Peyer's patch (tissue), 4 donors: ENCODE data around the gene PAK2. TPM values are rescaled to one million over a fixed set of nuclear protein-coding genes. Genes with fewer than 3 reads are reported as not detected.

Experiments used
- DNase-seq, 3 donors: peaks; one replicate each; pipeline ENCODE4 v3.0.0-alpha.2; 2017 to 2019
- H3K27ac ChIP-seq, 4 donors: fragments of 200-600 bp; sonication (generic); one replicate each; pipeline ENCODE4 v1.5.1; 2016 to 2019
- H3K27me3 ChIP-seq, 2 donors: fragments of 200-600 bp; sonication (generic); one replicate each; pipeline ENCODE4 v1.5.1; 2019
- H3K36me3 ChIP-seq, 3 donors: fragments of 200-600 bp; sonication (generic); one replicate each; pipeline ENCODE4 v1.5.1; 2016 to 2019
- H3K4me1 ChIP-seq, 4 donors: fragments of 200-600 bp; sonication (generic); one replicate each; pipeline ENCODE4 v1.5.1; 2016 to 2019
- H3K4me3 ChIP-seq, 4 donors: fragments of 200-600 bp; sonication (generic); 1 replicate in 3 of 4; 2 replicates in 1 of 4; pipeline ENCODE4 v1.5.1; 2016 to 2019; ENCODE audit warnings: mild to moderate bottlenecking in 1 of 4
- H3K9me3 ChIP-seq, 4 donors: fragments of 200-600 bp; sonication (generic); one replicate each; pipeline ENCODE4 v1.5.1; 2016 to 2019; ENCODE audit warnings: mild to moderate bottlenecking in 1 of 4
- CTCF ChIP-seq, 6 experiments: fragments of 450-650 bp in 4 of 6; fragments of 200-600 bp in 2 of 6; sonication (generic) in 1 of 6; IDR thresholded peaks; one replicate each; pipeline ENCODE4 v1.5.1; 2017 to 2019; ENCODE audit warnings: antibody characterized with exemption in 6 of 6, mild to moderate bottlenecking in 3 of 6, moderate library complexity in 1 of 6
- POLR2A ChIP-seq, 2 donors: fragments of 450-650 bp; IDR thresholded peaks; one replicate each; pipeline ENCODE4 v1.5.1; 2017; ENCODE audit warnings: antibody characterized with exemption in 2 of 2, mild to moderate bottlenecking in 2 of 2, moderate library complexity in 2 of 2
- total RNA-seq, 4 donors: library from RNA; depleted of rRNA; stranded (reverse); fragments of >200 nt; gene quantifications; one replicate each; pipeline ENCODE4 v1.1.0, GENCODE V29; 2016

PAK2 gene
- total RNA-seq, 4 donors from 2014 or later = 42.9 to 65.2 (median 53.5) TPM

DNA sequence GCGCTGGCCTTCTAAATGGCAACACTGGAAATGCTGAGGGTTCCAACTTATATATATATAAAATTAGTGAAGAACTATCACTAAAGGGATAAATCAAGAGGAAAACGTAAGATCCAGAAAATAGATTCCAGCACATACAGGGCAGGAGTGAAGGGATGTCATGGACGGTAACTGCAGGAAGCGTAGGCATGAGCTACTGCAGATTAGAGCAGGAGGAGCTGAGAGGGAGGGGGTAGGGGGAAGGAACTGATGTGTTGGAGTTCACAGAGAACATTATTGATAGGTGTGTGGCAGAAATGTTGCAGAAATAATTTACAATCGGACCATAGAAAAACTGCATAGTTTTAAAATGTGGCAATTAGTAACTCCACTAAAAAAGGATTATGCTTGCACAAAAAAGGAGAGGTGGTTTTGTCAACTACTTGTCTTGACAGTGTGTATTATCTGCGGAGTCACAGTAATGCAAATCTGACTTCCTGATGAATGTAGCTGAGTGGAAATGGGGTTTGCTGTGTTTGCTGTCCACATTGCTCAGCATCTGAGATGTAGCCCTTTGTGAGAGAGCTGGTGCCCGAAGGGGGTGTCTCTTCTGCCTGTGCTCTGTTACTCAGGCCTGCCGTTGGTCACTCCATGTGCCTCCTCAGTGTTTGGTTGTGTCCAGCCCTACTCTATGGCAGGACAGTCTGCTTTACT, 61.2 kb downstream of the PAK2 start:
- H3K4me1 ChIP-seq = no peaks in the 10 kb centered on the region
- no peak for DNase-seq
- no peaks in the 10 kb centered on the region for H3K9me3 ChIP-seq
- H3K27me3 ChIP-seq = no peaks in the 10 kb centered on the region
- peaks cover 0 to 40% (median 0%) of the 10 kb centered on the region in 3 donors for H3K36me3 ChIP-seq
- H3K4me3 ChIP-seq = no peak overlapping the region
- no peak for TF ChIP-seq POLR2A (IDR thresholded peaks at IDR 0.05)
- TF ChIP-seq CTCF (IDR thresholded peaks at IDR 0.05) = no peak
- H3K27ac ChIP-seq = no peak overlapping the region

DNA sequence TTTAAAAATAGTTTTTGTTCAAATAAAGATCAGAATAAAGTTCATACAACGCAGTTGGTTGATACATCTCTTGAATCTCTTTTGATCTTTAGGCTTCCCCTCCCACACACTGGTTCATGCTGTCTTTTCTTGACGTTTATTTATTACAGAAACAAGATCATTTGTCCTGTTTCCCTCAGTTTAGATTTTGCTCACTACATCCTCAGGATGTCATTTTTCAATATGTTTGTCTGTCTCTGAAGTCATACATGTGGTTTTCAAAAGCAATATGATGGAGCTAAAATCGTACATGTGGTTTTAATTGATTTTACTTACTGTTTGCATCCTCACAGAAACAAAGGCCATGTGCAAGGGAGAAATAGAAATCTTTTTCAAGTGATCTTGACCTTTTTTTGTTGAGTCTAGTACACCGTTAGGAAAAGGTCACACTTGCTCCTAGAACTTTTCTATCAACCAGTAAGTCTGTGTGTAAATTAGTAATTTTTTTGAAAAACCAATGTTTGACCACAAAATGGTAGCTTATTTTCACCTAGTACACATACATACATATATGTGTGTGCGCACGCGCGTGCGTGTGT, 64.3 kb downstream of the PAK2 start:
- no peak for DNase-seq
- TF ChIP-seq POLR2A (IDR thresholded peaks at IDR 0.05) = no peak
- no peak for TF ChIP-seq CTCF (IDR thresholded peaks at IDR 0.05)
- no peaks in the 10 kb centered on the region for H3K27me3 ChIP-seq
- peaks cover 0 to 67% (median 0%) of the 10 kb centered on the region in 3 donors for H3K36me3 ChIP-seq
- H3K4me1 ChIP-seq = no peaks in the 10 kb centered on the region
- no peak overlapping the region for H3K4me3 ChIP-seq
- no peak overlapping the region for H3K27ac ChIP-seq
- no peaks in the 10 kb centered on the region for H3K9me3 ChIP-seq

DNA sequence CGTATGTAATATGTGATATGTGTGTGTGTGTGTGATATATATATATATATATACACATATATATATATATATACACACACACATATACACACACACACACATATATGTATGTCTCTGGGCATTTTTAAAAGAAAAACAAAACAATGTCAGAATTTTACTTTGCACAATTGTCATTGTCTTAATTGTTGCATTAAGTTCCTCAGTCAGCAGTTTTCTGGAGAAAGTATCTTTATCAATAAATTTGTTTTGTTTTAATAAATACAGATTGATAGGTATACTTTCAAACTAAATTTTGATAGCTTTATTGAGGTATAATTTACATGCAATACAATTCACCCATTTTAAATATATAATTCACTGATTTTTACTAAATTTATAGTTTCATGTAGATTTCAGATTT, 65.1 kb downstream of the PAK2 start:
- peaks cover 0 to 74% (median 0%) of the 10 kb centered on the region in 3 donors for H3K36me3 ChIP-seq
- H3K27me3 ChIP-seq = no peaks in the 10 kb centered on the region
- no peaks in the 10 kb centered on the region for H3K4me1 ChIP-seq
- no peak for TF ChIP-seq CTCF (IDR thresholded peaks at IDR 0.05)
- no peak for TF ChIP-seq POLR2A (IDR thresholded peaks at IDR 0.05)
- H3K4me3 ChIP-seq = no peak overlapping the region
- no peaks in the 10 kb centered on the region for H3K9me3 ChIP-seq
- no peak for DNase-seq
- no peak overlapping the region for H3K27ac ChIP-seq

DNA sequence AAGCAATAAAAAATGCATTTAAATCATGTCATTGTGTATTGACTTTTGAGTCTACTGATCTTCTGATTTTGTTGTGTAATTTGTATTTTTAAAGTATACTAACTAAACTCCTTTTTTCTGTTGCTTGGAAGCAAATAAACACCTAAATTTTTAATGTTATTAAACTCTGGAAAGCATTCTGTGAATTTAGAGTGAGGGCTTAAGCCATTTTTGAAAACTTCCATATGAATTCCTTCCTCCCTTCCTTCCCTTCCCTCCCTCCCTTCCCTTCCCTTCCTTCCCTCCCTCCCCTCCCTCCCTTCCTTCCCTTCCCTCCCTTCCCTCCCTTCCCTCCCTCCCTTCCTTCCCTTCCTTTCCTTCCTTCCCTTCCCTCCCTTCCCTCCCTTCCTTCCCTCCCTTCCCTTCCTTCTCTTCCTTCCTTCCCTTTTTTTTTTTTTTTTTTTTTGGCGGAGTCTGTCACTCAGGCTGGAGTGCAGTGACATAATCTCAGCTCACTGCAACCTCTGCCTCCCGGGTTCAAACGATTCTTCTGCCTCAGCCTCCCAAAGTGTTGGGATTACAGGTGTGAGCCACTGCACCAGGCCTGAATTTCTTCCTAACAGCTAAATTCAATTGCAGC, 71.4 kb downstream of the PAK2 start:
- H3K27ac ChIP-seq = no peak overlapping the region
- no peak overlapping the region for H3K4me3 ChIP-seq
- no peaks in the 10 kb centered on the region for H3K27me3 ChIP-seq
- H3K9me3 ChIP-seq = no peaks in the 10 kb centered on the region
- TF ChIP-seq CTCF (IDR thresholded peaks at IDR 0.05) = no peak
- no peak for DNase-seq
- no peaks in the 10 kb centered on the region for H3K4me1 ChIP-seq
- peaks cover 0 to 88% (median 0%) of the 10 kb centered on the region in 3 donors for H3K36me3 ChIP-seq

DNA sequence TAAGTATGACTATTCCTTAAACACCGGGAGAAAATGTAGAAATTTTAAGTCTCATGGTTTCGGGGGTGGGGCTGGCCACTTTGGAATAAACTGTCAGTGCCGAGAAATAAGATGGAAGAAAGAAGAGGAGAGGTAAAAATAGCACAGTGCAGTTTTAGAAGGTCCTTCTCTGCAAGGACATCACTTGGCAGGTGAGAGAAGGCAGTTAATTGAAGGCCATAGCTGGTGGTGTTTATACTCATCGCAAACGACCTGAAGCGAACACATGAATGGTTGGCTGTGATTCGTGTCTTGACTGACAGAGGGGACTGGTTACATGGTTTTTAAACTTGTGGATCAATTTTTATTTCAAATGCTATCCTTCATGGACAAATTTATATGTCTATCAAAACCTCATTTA, 73.2 kb downstream of the PAK2 start:
- no peaks in the 10 kb centered on the region for H3K4me1 ChIP-seq
- peaks cover 0 to 74% (median 0%) of the 10 kb centered on the region in 3 donors for H3K36me3 ChIP-seq
- H3K27ac ChIP-seq = no peak overlapping the region
- DNase-seq = no peak
- H3K4me3 ChIP-seq = no peak overlapping the region
- H3K9me3 ChIP-seq = no peaks in the 10 kb centered on the region
- no peaks in the 10 kb centered on the region for H3K27me3 ChIP-seq
- TF ChIP-seq CTCF (IDR thresholded peaks at IDR 0.05) (no peak), POLR2A (IDR thresholded peaks at IDR 0.05) (no peak)
